AG09309 (cell line): ENCODE measurements around the gene MSRB3.

ENCODE experiments used
- DNase-seq: peaks from one replicate; pipeline ENCODE4 v3.0.0-alpha.2; 2010; ENCODE audit warnings: low read depth
- H3K4me3 ChIP-seq: 2 replicates; pipeline ENCODE4 v1.5.1; 2011; ENCODE audit warnings: mild to moderate bottlenecking, low read depth, low read length, moderate library complexity; ENCODE audit not compliant: control insufficient read depth
- TF ChIP-seq, protein P1 (sequence below): IDR thresholded peaks from 2 replicates; pipeline ENCODE4 v1.5.1; 2011; ENCODE audit warnings: mild to moderate bottlenecking, low read depth, low read length, inconsistent platforms; ENCODE audit not compliant: insufficient read depth, control insufficient read depth; ENCODE audit errors: missing control alignments

The MSRB3 gene

DNA sequence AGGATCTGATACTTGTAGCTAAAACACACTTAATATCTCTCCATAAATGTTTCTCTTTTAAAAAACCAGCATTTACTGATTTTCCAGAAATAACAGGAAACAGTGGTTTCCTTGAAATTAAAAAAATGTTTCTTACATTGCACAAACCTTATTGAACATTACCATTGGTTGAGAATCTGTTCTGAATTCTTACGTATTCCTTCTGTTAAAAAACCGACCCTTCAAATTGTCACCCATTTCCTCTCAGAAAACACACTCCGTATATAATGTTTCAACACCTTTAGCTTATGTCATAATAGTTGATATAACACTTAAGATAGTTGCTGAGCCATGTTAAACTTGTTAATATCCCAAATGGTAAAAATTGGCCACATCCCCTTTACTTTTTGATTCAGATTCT lies 51.2 kb downstream of the MSRB3 start:
- no peak overlapping the region for H3K4me3 ChIP-seq
- DNase-seq = no peak
- TF ChIP-seq, protein P1, sequence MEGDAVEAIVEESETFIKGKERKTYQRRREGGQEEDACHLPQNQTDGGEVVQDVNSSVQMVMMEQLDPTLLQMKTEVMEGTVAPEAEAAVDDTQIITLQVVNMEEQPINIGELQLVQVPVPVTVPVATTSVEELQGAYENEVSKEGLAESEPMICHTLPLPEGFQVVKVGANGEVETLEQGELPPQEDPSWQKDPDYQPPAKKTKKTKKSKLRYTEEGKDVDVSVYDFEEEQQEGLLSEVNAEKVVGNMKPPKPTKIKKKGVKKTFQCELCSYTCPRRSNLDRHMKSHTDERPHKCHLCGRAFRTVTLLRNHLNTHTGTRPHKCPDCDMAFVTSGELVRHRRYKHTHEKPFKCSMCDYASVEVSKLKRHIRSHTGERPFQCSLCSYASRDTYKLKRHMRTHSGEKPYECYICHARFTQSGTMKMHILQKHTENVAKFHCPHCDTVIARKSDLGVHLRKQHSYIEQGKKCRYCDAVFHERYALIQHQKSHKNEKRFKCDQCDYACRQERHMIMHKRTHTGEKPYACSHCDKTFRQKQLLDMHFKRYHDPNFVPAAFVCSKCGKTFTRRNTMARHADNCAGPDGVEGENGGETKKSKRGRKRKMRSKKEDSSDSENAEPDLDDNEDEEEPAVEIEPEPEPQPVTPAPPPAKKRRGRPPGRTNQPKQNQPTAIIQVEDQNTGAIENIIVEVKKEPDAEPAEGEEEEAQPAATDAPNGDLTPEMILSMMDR = no peak

DNA sequence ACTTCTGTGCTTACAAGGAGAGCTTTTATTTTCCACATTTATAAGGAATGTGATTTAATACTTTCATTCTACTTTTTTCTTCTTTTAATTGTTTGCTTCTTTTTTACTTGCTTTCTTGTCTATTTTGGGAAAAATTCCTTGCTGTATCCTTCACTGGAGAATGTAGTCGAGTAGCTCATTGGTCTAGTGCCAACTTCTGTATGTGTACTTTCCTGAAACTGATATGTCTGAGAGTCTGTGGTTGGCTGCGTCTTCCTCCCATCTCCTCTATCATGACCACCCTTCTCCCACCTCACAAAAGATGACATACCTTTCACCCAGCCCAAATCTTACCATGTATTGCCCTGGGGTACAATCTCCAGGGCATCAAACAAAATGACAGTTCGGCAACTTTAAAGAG lies 51.8 kb downstream of the MSRB3 start:
- no peak overlapping the region for H3K4me3 ChIP-seq
- TF ChIP-seq, protein P1 = no peak
- DNase-seq = no peak

DNA sequence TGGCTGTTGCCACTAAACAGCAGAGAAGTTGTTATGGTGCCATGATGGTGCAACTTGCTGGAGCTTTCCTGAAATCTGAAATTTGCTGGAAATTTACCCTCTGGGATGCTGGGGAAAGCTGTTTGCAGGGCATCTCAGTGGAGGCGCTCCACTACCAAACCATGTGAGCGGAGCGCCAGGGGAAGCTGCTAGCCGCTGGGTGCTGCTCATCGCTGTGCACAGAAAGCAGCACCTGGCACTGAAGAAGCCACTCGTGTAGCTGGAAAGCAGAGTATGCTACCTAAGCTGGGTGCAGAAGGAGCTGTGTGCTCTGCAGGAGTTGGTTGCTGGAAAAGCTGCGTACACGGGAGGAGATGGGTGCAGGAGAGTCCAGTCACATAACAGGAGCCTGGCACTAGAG lies 53.0 kb downstream of the MSRB3 start:
- no peak overlapping the region for H3K4me3 ChIP-seq
- TF ChIP-seq, protein P1 = no peak
- DNase-seq = no peak

DNA sequence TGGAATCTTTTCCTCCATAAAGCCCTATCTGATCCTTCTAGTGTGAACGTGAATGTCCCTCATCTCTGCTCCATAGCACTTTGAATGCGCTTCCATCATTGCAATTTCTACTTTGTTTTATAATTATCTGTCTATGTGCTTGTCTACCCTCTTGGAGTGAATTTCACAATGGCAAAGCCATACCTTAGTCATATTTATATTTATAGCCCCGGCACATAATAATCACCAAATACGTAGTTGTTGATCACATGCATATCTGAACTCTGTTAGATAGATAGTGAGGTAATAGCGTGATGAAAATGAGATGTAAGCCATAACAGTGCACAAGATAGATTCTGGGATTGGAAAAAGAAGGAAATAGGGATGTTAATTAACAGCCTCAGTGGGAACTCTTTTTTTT lies 55.2 kb downstream of the MSRB3 start:
- no peak overlapping the region for H3K4me3 ChIP-seq
- DNase-seq = no peak
- TF ChIP-seq, protein P1 = no peak

DNA sequence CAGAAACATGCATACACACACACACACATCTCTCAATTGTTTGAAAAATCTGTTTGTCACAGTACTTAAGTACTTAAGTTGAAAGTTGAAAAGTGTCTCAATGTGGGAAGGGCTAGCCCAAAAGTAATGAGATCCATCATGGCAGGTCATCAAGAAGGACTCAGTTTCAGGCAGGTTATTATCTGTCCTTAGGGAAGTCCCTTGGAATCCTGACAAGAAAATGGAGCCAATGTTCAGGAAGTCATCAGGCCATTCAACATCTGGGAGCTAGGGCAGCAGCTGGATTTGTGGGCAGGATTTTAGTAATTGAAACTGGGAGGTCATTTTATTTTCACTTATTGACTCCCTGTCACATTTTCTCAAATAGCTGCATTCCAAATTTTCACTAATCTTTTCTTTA lies 56.0 kb downstream of the MSRB3 start:
- no peak for DNase-seq
- TF ChIP-seq, protein P1 = no peak
- H3K4me3 ChIP-seq = no peak overlapping the region

DNA sequence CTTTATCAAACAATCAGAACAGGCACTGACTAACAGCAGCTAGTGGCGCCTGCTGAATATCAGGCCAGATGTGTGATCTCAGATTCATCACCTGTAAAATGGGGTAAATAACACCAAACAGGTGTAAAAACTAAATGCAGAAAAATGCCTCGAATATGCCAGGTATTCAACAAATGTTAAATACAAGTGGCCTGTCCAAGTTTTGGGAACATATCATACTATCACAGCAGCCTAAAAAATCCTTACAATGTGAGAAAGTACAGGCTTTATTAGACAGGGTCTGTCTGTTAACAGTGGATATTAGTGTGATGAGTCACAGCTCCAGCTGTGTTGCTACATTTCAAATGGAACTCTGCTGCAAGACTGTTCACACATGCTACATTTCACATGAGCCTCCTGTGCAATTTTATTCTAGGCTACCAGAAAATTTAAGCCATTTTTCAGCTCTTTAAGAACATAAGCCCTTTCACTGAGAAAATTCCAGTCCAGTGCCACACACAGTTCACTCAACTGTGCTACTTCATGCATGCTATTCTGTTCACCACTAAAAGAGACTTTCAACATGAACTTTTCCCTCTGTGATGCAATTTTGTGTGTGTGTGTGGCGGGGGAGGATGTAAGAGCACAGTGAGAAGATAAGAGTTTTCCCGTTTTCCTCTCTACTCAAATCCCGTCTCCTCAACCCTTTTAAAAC lies 56.7 kb downstream of the MSRB3 start:
- TF ChIP-seq, protein P1 = no peak
- no peak overlapping the region for H3K4me3 ChIP-seq
- peak; percentile 72 for DNase-seq

DNA sequence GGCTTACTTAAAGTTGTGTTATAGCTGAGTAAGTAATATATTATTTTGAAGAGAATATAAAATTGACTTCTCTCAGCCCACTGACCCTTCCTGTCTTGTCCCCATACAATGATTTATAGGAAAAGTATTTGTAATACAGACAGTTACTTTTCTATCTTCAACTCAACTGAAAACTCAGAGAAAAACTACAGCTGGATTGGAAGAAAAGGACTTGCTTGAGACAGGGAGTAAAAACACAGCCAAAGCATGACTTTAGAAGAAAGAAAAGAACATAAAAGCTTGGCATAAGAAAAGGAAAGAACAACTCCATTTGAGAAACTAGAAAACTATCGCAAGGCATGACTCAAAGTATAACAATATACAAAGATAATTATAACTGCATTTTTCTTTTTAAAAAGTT lies 57.5 kb downstream of the MSRB3 start:
- no peak overlapping the region for H3K4me3 ChIP-seq
- no peak for DNase-seq
- TF ChIP-seq, protein P1 = no peak
